Activated naive CD8-positive, alpha-beta T cell treated with anti-CD3 and anti-CD28 coated beads, Interleukin-2, amount 10 ng/mL, durations not matched to agents 7 days and 5 days (primary cell): ENCODE results near the gene RPL4. TPM values are rescaled to one million over a fixed set of nuclear protein-coding genes. Genes with fewer than 3 reads are reported as not detected.
"Not testable (repeated sequence)": the region's sequence is repeated elsewhere in the genome, so short reads cannot be mapped to it uniquely, and the experiment has no call there.

Experiments used
- ATAC-seq: fragments of 150-1000 bp; cut with Tn5 transposase; one replicate; pipeline ENCODE4 v1.10.0; 2021; ENCODE audit warnings: low read depth, moderate library complexity
- POLR2A ChIA-PET: fragments of 350-600 bp; sonication (Branson Sonifier 250); formaldehyde crosslinking; loops from one replicate; lab custom pipeline; 2021; ENCODE audit warnings: antibody characterized with exemption; lab: Charles Lee
- DNase-seq: peaks from one replicate; pipeline ENCODE4 v3.0.0; 2021
- H3K27ac Mint-ChIP-seq: one replicate; pipeline ENCODE4 v1.8.0; 2022; ENCODE audit warnings: mild to moderate bottlenecking, mixed read lengths
- H3K27me3 Mint-ChIP-seq: one replicate; pipeline ENCODE4 v1.8.0; 2022; ENCODE audit warnings: mild to moderate bottlenecking, moderate library complexity, mixed read lengths
- H3K36me3 Mint-ChIP-seq: one replicate; pipeline ENCODE4 v1.8.0; 2021; ENCODE audit warnings: mild to moderate bottlenecking, mixed read lengths
- H3K4me1 Mint-ChIP-seq: one replicate; pipeline ENCODE4 v1.8.0; 2021; ENCODE audit warnings: mixed read lengths
- H3K4me3 Mint-ChIP-seq: one replicate; pipeline ENCODE4 v1.8.0; 2022; ENCODE audit warnings: mild to moderate bottlenecking, moderate library complexity, mixed read lengths
- H3K9me3 Mint-ChIP-seq: one replicate; pipeline ENCODE4 v1.8.0; 2021; ENCODE audit warnings: mixed read lengths
- microRNA-seq: library from miRNA; unstranded; fragments of <30 nt; microRNA quantifications from one replicate; pipeline ENCODE4 v1.2.0, GENCODE V29; 2022
- total RNA-seq, 2 experiments: library from RNA; stranded (reverse); gene quantifications; one replicate each; pipeline ENCODE4 v1.2.3, GENCODE V29; 2021

RPL4 gene
- total RNA-seq, 2 experiments from 2014 or later, result 2,522 to 2,542 TPM

DNA sequence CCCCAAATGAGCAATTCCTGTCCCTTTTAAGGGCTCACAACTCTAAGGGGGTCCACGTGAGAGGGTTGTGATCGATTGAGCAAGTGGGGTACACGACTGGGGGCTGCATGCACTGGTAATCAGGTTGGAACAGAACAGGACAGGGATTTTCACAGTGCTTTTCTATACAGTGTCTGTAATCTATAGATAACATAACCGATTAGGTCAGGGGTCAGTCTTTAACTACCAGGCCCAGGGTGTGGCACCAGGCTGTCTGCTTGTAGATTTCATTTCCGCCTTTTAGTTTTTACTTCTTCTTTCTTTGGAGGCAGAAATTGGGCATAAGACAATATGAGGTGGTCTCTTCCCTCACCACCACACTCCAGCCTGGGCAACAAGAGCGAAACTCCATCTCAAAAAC lies 39.4 kb downstream of the RPL4 start:
- Mint-ChIP-seq H3K36me3 (peaks cover 55% of the 10 kb centered on the region), H3K27ac (peak overlapping the region; percentile 34)
- POLR2A ChIA-PET, result not testable (repeated sequence)

GRCh38 chr15:66462627-66463026 lies 42.0 kb downstream of the RPL4 start:
- ATAC-seq, result no peak
- Mint-ChIP-seq H3K4me1 (peaks cover 18% of the 10 kb centered on the region), H3K9me3 (no peaks in the 10 kb centered on the region), H3K27ac (no peak overlapping the region), H3K4me3 (no peak overlapping the region), H3K36me3 (peaks cover 57% of the 10 kb centered on the region), H3K27me3 (no peaks in the 10 kb centered on the region)
- POLR2A ChIA-PET, result interaction anchor here (0.7 kb wide), 1 partner anchor 49 kb away, joined by 6 read pairs; no protein-coding TSS in a partner anchor
- DNase-seq, result no peak

More for the DNA sequence above, 39.4 kb downstream of the RPL4 start:
- H3K27me3 Mint-ChIP-seq, H3K4me3 Mint-ChIP-seq, DNase-seq, H3K9me3 Mint-ChIP-seq, ATAC-seq: not testable (repeated sequence)
- H3K4me1 Mint-ChIP-seq, result peaks cover 13% of the 10 kb centered on the region

DNA sequence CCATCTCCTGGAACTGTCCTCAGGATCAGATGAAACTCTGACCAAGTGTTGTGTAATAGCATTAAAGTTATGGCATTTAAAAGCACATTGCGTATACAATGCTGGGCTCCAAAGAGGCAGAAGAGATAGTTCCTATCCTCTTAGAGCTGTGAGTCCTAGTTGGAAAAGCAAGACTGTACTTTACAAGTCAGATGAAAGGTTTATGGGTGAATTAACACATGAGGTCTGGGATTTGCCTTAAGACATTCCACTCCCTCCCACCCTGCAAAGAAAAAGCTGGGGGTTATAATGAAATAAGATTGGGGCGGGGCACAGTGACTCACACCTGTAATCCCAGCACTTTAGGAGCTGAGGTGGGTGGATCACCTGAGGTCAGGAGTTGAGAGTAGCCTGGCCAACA lies 42.7 kb downstream of the RPL4 start:
- POLR2A ChIA-PET, result no interaction called here
- no peaks in the 10 kb centered on the region for H3K27me3 Mint-ChIP-seq
- no peak overlapping the region for H3K4me3 Mint-ChIP-seq
- peaks cover 16% of the 10 kb centered on the region for H3K4me1 Mint-ChIP-seq
- peaks cover 53% of the 10 kb centered on the region for H3K36me3 Mint-ChIP-seq
- no peak overlapping the region for H3K27ac Mint-ChIP-seq
- DNase-seq, result no peak
- no peaks in the 10 kb centered on the region for H3K9me3 Mint-ChIP-seq
- ATAC-seq, result no peak

DNA sequence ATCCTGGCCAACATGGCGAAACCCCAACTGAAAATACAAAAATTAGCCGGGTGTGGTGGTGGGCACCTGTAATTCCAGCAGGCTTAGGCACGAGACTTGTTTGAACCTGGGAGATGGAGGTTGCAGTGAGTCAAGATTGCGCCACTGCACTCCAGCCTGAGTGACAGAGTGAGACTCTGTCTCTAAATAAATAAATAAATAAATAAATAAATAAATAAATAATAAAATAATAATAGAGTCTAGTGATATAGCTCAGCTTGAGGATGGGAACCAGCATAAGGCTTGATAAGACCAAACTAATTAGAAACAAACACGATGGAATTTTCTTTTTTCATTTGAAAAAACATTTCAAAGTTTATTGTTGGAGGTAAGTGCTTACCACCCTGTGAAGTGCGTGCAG lies 43.4 kb downstream of the RPL4 start:
- H3K9me3 Mint-ChIP-seq, H3K27me3 Mint-ChIP-seq, DNase-seq, H3K27ac Mint-ChIP-seq, ATAC-seq, H3K4me3 Mint-ChIP-seq: not testable (repeated sequence)
- H3K36me3 Mint-ChIP-seq, result peaks cover 49% of the 10 kb centered on the region
- H3K4me1 Mint-ChIP-seq, result peaks cover 13% of the 10 kb centered on the region
- POLR2A ChIA-PET, result interaction anchor here (1.2 kb wide), 1 partner anchor 11 kb away, joined by 5 read pairs; no protein-coding TSS in a partner anchor

GRCh38 chr15:66459818-66460615 lies 44.6 kb downstream of the RPL4 start:
- Mint-ChIP-seq H3K4me3 (no peak overlapping the region), H3K36me3 (peaks cover 38% of the 10 kb centered on the region), H3K4me1 (peaks cover 13% of the 10 kb centered on the region), H3K27me3 (no peaks in the 10 kb centered on the region), H3K27ac (peak overlapping the region; percentile 50), H3K9me3 (no peaks in the 10 kb centered on the region)
- DNase-seq (no peak), ATAC-seq (no peak)
- POLR2A ChIA-PET, result no interaction called here

DNA sequence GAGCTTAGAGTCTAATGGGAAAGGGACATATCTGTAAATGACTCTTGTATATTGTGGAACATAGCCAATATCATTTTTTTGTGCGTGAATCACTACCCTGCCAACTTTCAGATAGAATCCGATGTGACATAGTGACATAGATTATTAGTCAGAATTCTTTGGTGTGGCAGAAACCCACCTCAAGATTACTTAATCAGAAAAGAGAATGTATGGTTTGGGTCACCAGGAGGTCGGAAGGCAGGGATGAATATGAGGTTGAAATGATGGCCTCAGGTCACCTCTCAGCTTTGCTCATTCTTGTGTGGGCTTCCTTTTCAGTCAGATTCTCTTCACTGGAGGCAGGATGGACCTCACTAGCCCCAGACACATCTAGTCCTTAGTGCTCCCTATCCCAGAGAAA lies 48.4 kb downstream of the RPL4 start:
- H3K27me3 Mint-ChIP-seq, result no peaks in the 10 kb centered on the region
- ATAC-seq (no peak), DNase-seq (no peak)
- peaks cover 15% of the 10 kb centered on the region for H3K4me1 Mint-ChIP-seq
- POLR2A ChIA-PET, result no interaction called here
- H3K9me3 Mint-ChIP-seq, result no peaks in the 10 kb centered on the region
- H3K4me3 Mint-ChIP-seq, result no peak overlapping the region
- H3K36me3 Mint-ChIP-seq, result peaks cover 22% of the 10 kb centered on the region
- H3K27ac Mint-ChIP-seq, result no peak overlapping the region

- ATAC-seq, result no peak
- Mint-ChIP-seq H3K4me3 (no peak overlapping the region), H3K36me3 (peaks cover 19% of the 10 kb centered on the region), H3K9me3 (no peaks in the 10 kb centered on the region), H3K27ac (peak overlapping the region; percentile 6), H3K4me1 (peaks cover 5% of the 10 kb centered on the region), H3K27me3 (no peaks in the 10 kb centered on the region)
- POLR2A ChIA-PET, result no interaction called here
- DNase-seq, result no peak
Observed at GRCh38 chr15:66454143-66454542, 50.5 kb downstream of the RPL4 start.

- no peak for ATAC-seq
- H3K27ac Mint-ChIP-seq, result no peak overlapping the region
- H3K36me3 Mint-ChIP-seq, result peaks cover 21% of the 10 kb centered on the region
- H3K9me3 Mint-ChIP-seq, result peaks cover 2% of the 10 kb centered on the region
- H3K27me3 Mint-ChIP-seq, result no peaks in the 10 kb centered on the region
- DNase-seq, result no peak
- POLR2A ChIA-PET, result no interaction called here
- H3K4me3 Mint-ChIP-seq, result no peak overlapping the region
- peaks cover 4% of the 10 kb centered on the region for H3K4me1 Mint-ChIP-seq
Observed at GRCh38 chr15:66452971-66453580, 51.6 kb downstream of the RPL4 start.

GRCh38 chr15:66452420-66452819 lies 52.2 kb downstream of the RPL4 start:
- POLR2A ChIA-PET, result no interaction called here
- ATAC-seq, result no peak
- peaks cover 26% of the 10 kb centered on the region for H3K36me3 Mint-ChIP-seq
- no peak for DNase-seq
- H3K27ac Mint-ChIP-seq, result no peak overlapping the region
- H3K27me3 Mint-ChIP-seq, result no peaks in the 10 kb centered on the region
- H3K4me1 Mint-ChIP-seq, result peaks cover 4% of the 10 kb centered on the region
- H3K4me3 Mint-ChIP-seq, result no peak overlapping the region
- peaks cover 3% of the 10 kb centered on the region for H3K9me3 Mint-ChIP-seq

Small RNAs within 50 kb of the gene (microRNA-seq; reads per million reads assigned to microRNA genes)
- gene MIR4512, result not detected

Other genes starting within 250 kb of the RPL4 start
- 10 to 100 TPM; 27.2 to 27.8 TPM for gene DIS3L, start 211.3 kb downstream of the RPL4 start, total RNA-seq
- 10 to 100 TPM; 29.5 to 31.3 TPM for gene TIPIN, start 148.2 kb downstream of the RPL4 start, total RNA-seq
- gene MAP2K1, start 117.9 kb downstream of the RPL4 start, total RNA-seq, result 10 to 100 TPM; 95.0 to 96.5 TPM
- gene SNAPC5, start 7.1 kb downstream of the RPL4 start, total RNA-seq, result 10 to 100 TPM; 32.4 to 33.7 TPM
- gene ZWILCH, start 471 bp upstream of the RPL4 start, total RNA-seq, result 10 to 100 TPM; 28.1 to 28.7 TPM
- not detected for gene LCTL, start 61.1 kb upstream of the RPL4 start, total RNA-seq
- under 1 TPM; 0.91 to 0.94 TPM for gene SMAD6, start 197.4 kb upstream of the RPL4 start, total RNA-seq